WTC11 (cell line): ENCODE measurements around the gene BMPR2. TPM values are rescaled to one million over a fixed set of nuclear protein-coding genes. Genes with fewer than 3 reads are reported as not detected.

Experiments used
- ATAC-seq: fragments of 200-7000 bp; cut with Tn5 transposase; 2 replicates; pipeline ENCODE4 v1.10.0; 2021; ENCODE audit warnings: mild to moderate bottlenecking, moderate library complexity
- CTCF ChIA-PET: fragments of 300-600 bp; sonication (Branson Sonifier 250); formaldehyde crosslinking; loops from one replicate; lab custom pipeline; 2021; ENCODE audit warnings: antibody characterized with exemption; lab: Charles Lee
- POLR2A ChIA-PET: fragments of 350-600 bp; sonication (Branson Sonifier 250); formaldehyde crosslinking; loops from one replicate; lab custom pipeline; 2021; ENCODE audit warnings: antibody characterized with exemption; lab: Charles Lee
- DNase-seq: peaks from one replicate; pipeline ENCODE4 v3.0.0; 2021; ENCODE audit warnings: low spot score
- H3K27ac Mint-ChIP-seq: 2 replicates; pipeline ENCODE4 v1.8.0; 2021; ENCODE audit warnings: mixed read lengths
- H3K27me3 Mint-ChIP-seq: 2 replicates; pipeline ENCODE4 v1.8.0; 2021; ENCODE audit warnings: low read depth, mild to moderate bottlenecking, moderate library complexity, mixed read lengths
- H3K36me3 Mint-ChIP-seq: 2 replicates; pipeline ENCODE4 v1.8.0; 2021; ENCODE audit warnings: mixed read lengths
- H3K4me1 Mint-ChIP-seq: 2 replicates; pipeline ENCODE4 v1.8.0; 2022; ENCODE audit warnings: mixed read lengths
- H3K4me3 Mint-ChIP-seq: 2 replicates; pipeline ENCODE4 v1.8.0; 2021; ENCODE audit warnings: mild to moderate bottlenecking, moderate library complexity, mixed read lengths
- H3K9me3 Mint-ChIP-seq: 2 replicates; pipeline ENCODE4 v1.8.0; 2021; ENCODE audit warnings: mixed read lengths
- AR ChIP-seq: fragments of 250-450 bp; sonication (Bioruptor Pico); IDR thresholded peaks from 2 replicates; pipeline ENCODE4 v1.9.0; 2021; ENCODE audit warnings: mild to moderate bottlenecking
- ATF6 ChIP-seq: sonication (generic); formaldehyde crosslinking; IDR thresholded peaks from 2 replicates; pipeline ENCODE4 v1.8.1; 2023; ENCODE audit warnings: mild to moderate bottlenecking, missing genetic modification reagents
- CBFB ChIP-seq: sonication (generic); formaldehyde crosslinking; IDR thresholded peaks from 2 replicates; pipeline ENCODE4 v1.8.1; 2022; ENCODE audit warnings: mild to moderate bottlenecking, low read depth, missing genetic modification reagents
- CREB1 ChIP-seq: sonication (generic); formaldehyde crosslinking; IDR thresholded peaks from 2 replicates; pipeline ENCODE4 v1.8.0; 2023; ENCODE audit warnings: mild to moderate bottlenecking, missing genetic modification reagents
- CREM ChIP-seq: sonication (generic); formaldehyde crosslinking; IDR thresholded peaks from 2 replicates; pipeline ENCODE4 v1.8.1; 2022; ENCODE audit warnings: mild to moderate bottlenecking, missing genetic modification reagents, moderate library complexity
- EMX1 ChIP-seq: fragments of 250-450 bp; sonication (Bioruptor Pico); IDR thresholded peaks from 2 replicates; pipeline ENCODE4 v1.8.0; 2021; ENCODE audit warnings: mild to moderate bottlenecking
- ERG ChIP-seq: fragments of 250-450 bp; sonication (Bioruptor Pico); IDR thresholded peaks from 2 replicates; pipeline ENCODE4 v1.8.0; 2021; ENCODE audit warnings: mild to moderate bottlenecking
- ESRRA ChIP-seq: sonication (generic); formaldehyde crosslinking; IDR thresholded peaks from 2 replicates; pipeline ENCODE4 v1.8.1; 2022; ENCODE audit warnings: mild to moderate bottlenecking, missing genetic modification reagents, borderline replicate concordance
- GTF2I ChIP-seq: fragments of 250-450 bp; sonication (Bioruptor Pico); conservative IDR thresholded peaks from 2 replicates; pipeline ENCODE4 v1.4.0; 2021; ENCODE audit warnings: mild to moderate bottlenecking
- MAX ChIP-seq: sonication (generic); formaldehyde crosslinking; IDR thresholded peaks from 2 replicates; pipeline ENCODE4 v1.8.0; 2022; ENCODE audit warnings: mild to moderate bottlenecking, missing genetic modification reagents
- MXD4 ChIP-seq: fragments of 250-450 bp; sonication (Bioruptor Pico); IDR thresholded peaks from 2 replicates; pipeline ENCODE4 v1.8.0; 2021; ENCODE audit warnings: mild to moderate bottlenecking, moderate library complexity, borderline replicate concordance
- MYBL2 ChIP-seq: sonication (generic); formaldehyde crosslinking; IDR thresholded peaks from 2 replicates; pipeline ENCODE4 v1.8.1; 2023; ENCODE audit warnings: mild to moderate bottlenecking, moderate library complexity, missing genetic modification reagents
- OVOL2 ChIP-seq: fragments of 250-450 bp; sonication (Bioruptor Pico); IDR thresholded peaks from 2 replicates; pipeline ENCODE4 v1.9.0; 2021; ENCODE audit warnings: mild to moderate bottlenecking, borderline replicate concordance
- PRRX2 ChIP-seq: fragments of 250-450 bp; sonication (Bioruptor Pico); IDR thresholded peaks from 2 replicates; pipeline ENCODE4 v1.8.0; 2021; ENCODE audit warnings: mild to moderate bottlenecking
- SMAD4 ChIP-seq: sonication (generic); formaldehyde crosslinking; IDR thresholded peaks from 2 replicates; pipeline ENCODE4 v1.8.0; 2022; ENCODE audit warnings: mild to moderate bottlenecking, missing genetic modification reagents
- TCF7 ChIP-seq: sonication (generic); formaldehyde crosslinking; IDR thresholded peaks from 2 replicates; pipeline ENCODE4 v1.8.0; 2022; ENCODE audit warnings: mild to moderate bottlenecking, low read depth, missing genetic modification reagents, moderate library complexity
- TEAD4 ChIP-seq: sonication (generic); formaldehyde crosslinking; IDR thresholded peaks from 2 replicates; pipeline ENCODE4 v1.8.0; 2022; ENCODE audit warnings: mild to moderate bottlenecking, missing genetic modification reagents
- ZNF138 ChIP-seq: sonication (generic); formaldehyde crosslinking; conservative IDR thresholded peaks from 2 replicates; pipeline ENCODE4 v1.8.1; 2022; ENCODE audit warnings: mild to moderate bottlenecking, moderate library complexity, missing genetic modification reagents
- ZNF671 ChIP-seq: fragments of 250-450 bp; sonication (Bioruptor Pico); IDR thresholded peaks from 2 replicates; pipeline ENCODE4 v1.8.0; 2021; ENCODE audit warnings: mild to moderate bottlenecking
- total RNA-seq: library from RNA; stranded (reverse); gene quantifications from 3 replicates; pipeline ENCODE4 v1.2.3, GENCODE V29; 2021
- TF ChIP-seq, protein P1 (sequence below): sonication (generic); formaldehyde crosslinking; IDR thresholded peaks from 2 replicates; pipeline ENCODE4 v1.8.1; 2022; ENCODE audit warnings: low read depth, missing genetic modification reagents, borderline replicate concordance

BMPR2 gene
- total RNA-seq, 1 experiment from 2014 or later, result 22.1 TPM

DNA sequence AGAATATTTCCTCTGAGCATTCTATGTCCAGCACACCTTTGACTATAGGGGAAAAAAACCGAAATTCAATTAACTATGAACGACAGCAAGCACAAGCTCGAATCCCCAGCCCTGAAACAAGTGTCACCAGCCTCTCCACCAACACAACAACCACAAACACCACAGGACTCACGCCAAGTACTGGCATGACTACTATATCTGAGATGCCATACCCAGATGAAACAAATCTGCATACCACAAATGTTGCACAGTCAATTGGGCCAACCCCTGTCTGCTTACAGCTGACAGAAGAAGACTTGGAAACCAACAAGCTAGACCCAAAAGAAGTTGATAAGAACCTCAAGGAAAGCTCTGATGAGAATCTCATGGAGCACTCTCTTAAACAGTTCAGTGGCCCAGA lies 179.2 kb downstream of the BMPR2 start (continued):
- TF ChIP-seq, protein P1, sequence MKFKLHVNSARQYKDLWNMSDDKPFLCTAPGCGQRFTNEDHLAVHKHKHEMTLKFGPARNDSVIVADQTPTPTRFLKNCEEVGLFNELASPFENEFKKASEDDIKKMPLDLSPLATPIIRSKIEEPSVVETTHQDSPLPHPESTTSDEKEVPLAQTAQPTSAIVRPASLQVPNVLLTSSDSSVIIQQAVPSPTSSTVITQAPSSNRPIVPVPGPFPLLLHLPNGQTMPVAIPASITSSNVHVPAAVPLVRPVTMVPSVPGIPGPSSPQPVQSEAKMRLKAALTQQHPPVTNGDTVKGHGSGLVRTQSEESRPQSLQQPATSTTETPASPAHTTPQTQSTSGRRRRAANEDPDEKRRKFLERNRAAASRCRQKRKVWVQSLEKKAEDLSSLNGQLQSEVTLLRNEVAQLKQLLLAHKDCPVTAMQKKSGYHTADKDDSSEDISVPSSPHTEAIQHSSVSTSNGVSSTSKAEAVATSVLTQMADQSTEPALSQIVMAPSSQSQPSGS (CRISPR knock-in tag), result no peak
- TF ChIP-seq ZNF671 (no peak), ERG (CRISPR knock-in tag) (no peak), MYBL2 (CRISPR knock-in tag) (no peak)

DNA sequence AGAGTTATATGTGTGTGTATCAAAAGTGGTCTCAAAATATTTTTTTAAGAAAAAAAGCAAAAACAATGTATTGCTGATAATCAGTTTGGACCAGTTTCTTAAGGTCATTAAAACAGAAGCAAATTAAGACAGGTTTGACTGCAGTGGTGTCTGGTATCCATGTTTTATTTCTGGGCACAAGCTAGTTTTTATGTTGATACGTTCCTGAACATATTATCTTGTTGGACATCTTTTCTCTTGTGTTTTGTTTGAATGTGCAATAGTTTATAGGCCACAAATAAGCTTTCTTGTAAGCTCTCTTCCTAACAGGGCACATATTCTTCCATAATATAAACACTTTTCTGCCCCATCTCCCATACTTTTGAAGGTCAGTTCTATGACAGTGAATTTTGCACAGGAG lies 184.1 kb downstream of the BMPR2 start:
- no peaks in the 10 kb centered on the region for H3K27me3 Mint-ChIP-seq
- CTCF ChIA-PET, result no interaction called here
- POLR2A ChIA-PET, result no interaction called here

More for the DNA sequence above, 184.1 kb downstream of the BMPR2 start:
- Mint-ChIP-seq H3K27ac (no peak overlapping the region), H3K4me3 (no peak overlapping the region), H3K36me3 (peaks cover 12% of the 10 kb centered on the region), H3K4me1 (no peaks in the 10 kb centered on the region), H3K9me3 (no peaks in the 10 kb centered on the region)
- ATAC-seq, result no peak
- no peak for TF ChIP-seq OVOL2 (CRISPR knock-in tag)
- no peak for TF ChIP-seq CREB1 (CRISPR knock-in tag)
- TF ChIP-seq CBFB (CRISPR knock-in tag), result no peak
- TF ChIP-seq EMX1 (CRISPR knock-in tag), result no peak
- no peak for TF ChIP-seq MAX (CRISPR knock-in tag)
- no peak for TF ChIP-seq PRRX2
- no peak for TF ChIP-seq CREM
- no peak for TF ChIP-seq AR
- no peak for TF ChIP-seq MXD4 (CRISPR knock-in tag)
- TF ChIP-seq ATF6, result no peak
- TF ChIP-seq ZNF138, result no peak
- TF ChIP-seq GTF2I (CRISPR knock-in tag), result no peak
- TF ChIP-seq TEAD4 (CRISPR knock-in tag), result no peak
- TF ChIP-seq SMAD4 (CRISPR knock-in tag), result no peak
- TF ChIP-seq TCF7, result no peak
- no peak for TF ChIP-seq ESRRA (CRISPR knock-in tag)
- DNase-seq, result no peak
